ENCODE data around the gene FRMD6.
"Not testable (repeated sequence)": the region's sequence is repeated elsewhere in the genome, so short reads cannot be mapped to it uniquely, and the experiment has no call there.

The FRMD6 gene

DNA sequence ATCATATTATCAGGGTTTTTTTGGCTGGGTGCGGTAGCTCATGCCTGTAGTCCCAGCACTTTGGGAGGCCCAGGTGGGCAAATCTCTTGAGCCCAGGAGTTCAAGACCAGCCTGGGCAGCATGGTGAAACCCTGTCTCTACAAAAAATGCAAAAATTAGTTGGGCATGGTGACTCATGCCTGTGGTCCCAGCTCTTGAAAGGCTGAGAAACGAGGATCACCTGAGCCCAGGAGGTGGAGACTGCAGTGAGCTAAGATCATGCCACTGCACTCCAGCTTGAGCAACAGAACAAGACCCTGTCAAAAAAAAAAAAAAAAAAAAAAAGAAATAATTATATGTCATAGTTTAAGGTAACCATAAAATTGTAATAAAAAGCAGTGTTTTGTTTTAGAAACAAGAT is 18.4 kb upstream of the FRMD6 start:
- FAIRE-seq = not testable (repeated sequence)

DNA sequence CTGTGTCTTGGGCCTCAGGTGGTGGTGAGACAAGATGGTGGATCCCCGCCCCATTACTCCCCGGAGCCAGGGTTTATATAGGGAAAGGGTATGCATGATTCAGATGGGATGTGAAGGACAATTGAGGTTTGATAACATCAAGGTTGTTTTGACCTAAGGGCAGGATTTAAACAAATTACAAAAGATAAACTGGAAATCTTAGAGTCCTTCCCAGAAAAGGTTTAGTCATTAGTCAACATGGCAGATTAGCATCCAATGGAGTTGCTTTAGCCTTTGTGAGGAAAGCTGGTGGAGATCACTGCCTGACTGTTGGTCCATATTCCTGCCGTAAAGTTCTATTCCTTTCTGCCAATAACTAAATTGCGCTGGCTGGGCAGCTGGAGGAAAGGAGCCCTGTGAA is 15.6 kb upstream of the FRMD6 start:
- FAIRE-seq = no peak

DNA sequence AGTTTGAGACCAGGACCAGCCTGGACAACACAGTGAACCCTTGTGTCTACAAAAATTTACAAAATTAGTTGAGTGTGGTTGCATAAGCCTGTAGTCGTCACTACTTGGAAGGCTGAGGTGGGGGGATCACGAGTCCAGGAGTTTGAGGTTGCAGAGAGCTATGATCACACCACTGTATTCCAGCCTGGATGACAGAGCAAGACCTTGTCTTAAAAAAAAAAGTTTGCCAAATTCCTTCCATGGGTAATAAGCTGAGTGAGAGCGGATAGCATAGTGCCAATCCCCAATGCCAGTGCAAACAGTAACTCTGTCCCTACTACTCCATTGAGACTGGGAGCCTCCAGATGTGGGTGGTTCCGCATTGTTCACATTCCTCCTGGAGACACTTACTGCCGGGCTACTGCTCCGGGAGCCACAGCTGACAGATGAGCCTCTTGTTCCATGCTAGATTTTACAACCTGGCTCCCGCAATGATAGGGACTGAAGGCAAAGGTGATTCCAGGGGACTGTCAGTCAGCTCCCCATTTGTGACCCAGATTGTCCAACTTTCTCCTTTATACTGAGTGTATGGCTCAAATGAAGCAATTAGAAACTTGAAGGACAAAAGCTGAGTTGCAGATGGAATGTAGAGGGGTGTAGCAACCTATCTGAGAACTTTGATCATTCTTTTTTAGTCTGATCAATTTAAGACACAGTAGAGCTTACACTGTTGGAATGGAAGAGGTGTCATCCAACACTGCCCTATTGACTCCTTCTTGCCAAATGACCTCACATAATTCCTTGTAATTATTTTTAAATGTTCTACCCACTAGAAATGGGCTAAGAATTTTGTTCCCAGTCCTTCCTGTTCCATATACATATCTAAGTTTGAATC is 13.4 kb upstream of the FRMD6 start:
- FAIRE-seq = no peak

DNA sequence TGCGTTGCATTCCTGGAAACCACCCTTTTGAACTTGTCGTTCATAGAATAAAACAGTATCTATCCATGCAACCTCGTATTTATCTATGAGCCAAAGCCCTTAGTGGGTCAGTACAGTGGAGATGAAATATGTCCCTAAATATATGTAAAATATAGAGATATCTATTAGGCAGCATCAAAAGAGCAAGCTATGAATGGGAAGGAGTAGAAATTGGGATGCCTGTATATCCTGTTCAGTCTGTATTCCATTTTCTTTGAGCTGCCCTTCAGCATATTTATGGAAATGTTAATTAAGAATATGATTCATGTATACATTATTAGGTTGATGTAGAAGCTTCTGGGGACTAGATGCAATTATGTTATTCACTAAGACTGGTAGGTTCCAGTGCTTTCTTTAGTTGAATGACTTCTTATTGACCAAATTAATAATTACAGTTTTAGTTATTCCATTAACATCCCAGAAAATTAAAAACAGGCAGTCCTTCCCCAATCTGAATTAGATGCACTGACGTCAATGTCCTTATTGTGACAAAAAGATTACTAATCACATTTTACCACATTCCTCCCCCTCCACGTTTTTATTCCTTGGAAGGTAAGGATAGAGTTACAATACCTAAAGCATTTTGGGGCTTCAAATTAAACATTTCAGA is 11.9 kb upstream of the FRMD6 start:
- FAIRE-seq = no peak

DNA sequence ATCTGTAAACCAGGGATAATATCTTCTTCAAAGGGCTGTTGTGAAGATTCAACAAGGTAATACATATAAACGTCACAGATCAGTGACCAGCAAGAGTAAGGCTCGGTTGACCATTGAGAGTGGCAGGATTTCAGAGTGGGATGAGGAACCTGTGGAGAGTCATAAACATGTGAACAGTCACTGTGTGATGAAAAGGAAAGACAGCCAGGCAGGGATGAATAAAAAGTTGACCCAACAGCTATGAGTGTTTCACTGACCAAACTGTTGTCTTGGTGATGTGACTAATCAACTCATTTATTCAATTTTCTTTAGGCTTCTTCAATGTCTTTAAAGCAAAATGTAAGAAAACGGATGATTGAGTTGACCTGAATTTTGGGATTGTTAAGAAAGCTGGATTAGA is 8.6 kb upstream of the FRMD6 start:
- no peak for FAIRE-seq

DNA sequence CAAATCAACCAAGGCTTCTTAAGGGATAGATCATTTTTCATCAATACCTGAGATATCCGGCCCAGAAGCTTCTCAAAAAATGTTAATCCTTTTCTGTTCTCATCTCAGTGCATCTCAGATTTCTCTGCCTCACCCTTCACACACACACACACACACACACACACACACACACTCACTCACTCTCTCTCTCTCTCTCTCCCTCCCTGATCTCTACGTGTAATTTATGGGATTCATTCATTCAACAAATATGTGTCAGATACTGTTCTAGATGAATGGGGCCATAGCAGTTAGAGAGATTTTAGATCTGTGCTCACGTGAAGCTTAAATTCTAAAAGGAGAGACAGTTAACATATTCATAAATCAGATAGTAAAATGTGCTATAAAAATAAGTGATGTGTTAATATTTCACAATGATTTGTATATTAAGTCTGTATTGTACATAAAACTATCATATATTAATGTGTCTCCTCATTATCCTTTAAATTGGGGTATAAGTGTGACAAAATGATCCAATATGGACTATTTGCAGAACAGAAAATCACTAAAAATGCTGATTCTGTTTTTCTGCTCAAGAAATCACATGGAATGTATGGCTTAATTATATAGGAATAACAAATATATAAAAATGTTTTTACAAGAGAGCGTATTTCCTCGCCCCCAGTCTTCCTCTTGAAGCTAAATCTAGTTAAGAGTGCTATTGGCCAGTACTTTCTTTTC is 7.3 kb upstream of the FRMD6 start:
- no peak for FAIRE-seq

DNA sequence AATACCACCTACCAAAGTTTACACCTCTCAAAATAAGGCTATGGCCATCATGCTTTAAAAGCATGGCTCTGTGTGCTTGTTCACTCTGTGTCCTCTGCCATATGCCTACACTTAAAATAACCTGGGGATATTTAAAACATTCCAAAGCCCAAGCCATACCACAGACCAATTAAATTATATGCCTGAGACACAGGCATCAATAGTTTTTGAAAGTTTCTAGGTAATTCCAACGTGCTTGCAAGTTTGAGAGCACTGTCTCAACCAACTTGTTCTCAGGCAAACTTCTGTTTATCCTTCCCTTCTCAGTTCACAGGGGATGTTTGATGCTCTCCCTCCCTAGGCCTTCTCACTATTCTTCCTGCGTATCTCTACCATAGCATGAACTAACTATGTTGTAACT is 3.4 kb upstream of the FRMD6 start:
- no peak for FAIRE-seq

DNA sequence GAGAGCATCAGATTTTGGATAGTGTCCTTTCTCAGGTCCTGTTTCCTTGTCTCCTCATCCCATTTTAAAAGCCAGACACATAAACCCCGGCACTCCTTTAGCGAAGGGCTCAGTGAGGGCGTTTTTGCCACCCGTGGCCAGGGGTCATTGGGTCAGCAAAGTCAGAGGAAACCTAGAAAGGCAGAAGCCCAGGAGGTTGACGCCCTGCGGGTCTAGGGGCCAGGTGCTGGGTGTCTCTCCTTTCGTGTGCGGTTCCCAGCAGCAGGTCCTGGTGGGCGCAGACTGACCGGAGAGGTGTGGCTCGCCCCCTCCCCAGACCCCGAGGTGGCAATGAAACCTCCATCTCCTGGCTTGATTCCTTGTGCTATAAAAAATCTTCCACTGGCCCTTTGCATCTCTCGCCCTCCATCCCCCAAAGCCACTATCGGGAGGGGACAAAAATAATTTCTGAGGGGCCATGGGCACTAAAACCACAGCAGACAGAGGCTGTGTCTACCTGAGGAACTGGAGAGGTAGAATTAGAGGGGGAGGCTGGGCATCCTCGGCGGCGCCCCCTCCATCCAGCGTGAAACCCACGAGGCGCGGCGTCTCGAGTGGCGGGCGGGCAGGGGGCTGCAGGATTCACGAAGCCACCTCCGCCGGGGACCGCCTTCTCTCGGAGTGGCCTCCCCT is 858 bp upstream of the FRMD6 start:
- no peak for FAIRE-seq

DNA sequence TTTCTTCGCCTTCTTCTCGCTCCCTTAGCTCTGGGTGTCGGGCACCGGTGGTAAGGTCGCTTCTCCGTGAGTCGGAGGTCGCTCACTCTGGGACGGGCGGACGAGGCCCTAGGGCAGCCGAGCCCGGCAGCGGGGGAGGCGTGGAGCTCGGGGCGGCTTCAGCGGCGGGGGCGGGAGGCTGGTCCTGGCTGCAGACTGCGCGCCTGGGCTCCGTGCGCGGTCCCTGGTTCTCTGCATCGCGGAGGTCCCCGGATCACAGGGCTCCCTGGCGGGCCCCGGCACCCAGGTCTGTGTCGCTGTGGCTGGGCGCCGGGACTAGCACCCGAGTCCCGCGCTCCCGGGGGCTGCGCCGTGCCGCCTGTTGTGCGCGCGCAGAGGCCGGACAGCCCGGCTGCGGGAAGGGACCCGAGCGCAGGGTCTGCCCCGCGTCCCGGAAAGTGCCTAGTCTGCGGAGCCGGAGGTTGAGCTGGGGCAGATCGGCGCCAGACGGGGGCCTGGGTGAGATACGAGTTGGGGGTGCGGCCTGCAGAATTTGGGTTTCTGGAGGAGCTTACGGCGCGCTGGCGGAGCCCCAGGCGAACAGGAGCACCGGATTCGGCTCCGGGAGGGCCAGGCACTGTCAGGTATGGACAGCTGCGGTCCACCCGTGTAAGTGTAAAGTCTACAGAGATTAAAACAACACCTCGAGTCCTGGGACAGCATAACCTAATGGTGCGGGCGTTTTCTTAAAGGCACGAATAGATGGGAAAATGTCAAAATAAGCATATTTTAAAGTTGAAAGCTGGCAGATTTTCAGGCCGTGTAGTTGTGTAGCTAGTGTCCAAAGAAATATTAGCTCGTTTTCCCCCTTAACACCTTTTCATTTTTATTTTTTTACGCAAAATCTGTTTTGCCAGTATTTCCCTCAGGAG is 713 bp downstream of the FRMD6 start:
- no peak for FAIRE-seq

DNA sequence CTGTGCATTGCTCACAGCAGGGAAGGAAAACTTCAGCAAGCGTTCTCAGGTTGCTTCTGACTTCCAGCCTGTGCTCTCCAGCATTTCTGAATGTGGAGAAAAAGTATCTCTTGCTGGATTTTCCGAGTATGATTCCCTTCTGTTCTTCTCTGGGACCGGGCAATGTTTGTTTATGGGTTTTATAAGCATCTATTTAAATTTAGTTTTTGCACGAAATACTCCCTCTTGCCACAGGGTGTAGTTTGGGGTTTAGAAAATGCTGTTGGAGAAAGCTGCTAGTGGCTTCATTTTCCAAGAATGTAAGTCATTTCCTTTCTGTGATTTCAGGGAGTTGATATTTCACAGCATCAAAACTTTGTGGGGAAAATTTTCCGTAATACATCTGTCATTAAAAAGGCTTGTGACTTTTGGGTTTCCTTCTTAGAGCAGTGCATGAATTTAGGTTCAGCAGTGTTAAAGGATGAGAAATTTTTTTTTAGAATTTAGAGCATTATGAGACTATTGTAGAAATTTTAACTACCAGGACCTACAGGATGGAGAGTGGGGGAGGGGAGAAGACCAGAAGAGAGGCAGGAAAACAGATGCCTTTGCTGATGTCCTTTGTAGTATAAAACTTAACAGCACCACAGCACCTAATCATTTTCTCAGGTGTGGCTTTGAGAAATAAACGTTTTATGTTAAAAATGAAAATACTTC is 1.5 kb downstream of the FRMD6 start:
- FAIRE-seq = no peak

DNA sequence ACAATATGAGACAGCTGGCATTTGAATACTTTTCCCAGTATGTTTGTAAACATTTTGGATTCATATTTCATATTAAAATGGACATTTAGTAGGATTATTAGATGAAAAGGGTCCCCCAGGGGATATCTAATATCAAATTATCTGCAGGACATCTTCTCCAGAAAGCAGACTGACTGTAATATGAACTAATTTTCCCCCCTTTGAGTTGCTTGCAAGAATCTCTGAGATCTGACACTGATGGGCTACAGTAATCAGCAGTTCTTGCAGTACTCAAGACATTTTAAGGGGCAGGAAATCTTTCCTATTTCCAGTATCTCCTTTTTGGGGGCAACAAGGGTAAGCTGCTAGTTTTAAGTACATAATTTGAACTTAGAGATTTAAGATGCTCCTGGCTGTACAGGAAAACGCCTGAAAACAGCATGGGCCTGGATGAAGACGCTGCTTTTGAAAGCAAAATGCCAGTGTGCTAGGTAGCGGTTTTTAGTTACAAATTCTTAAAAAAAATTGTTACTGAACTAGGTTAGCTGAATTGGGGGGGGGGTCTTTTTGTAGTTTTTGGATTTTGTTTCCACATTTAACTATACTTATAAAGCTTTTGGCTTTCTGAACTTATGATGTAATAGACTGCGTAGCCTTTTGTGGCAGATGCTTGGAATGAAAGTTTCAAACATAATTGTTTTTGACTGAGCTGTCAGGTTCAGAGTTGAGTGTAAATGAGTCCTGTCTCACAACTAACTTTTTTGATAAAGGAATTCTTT is 2.2 kb downstream of the FRMD6 start:
- no peak for FAIRE-seq

DNA sequence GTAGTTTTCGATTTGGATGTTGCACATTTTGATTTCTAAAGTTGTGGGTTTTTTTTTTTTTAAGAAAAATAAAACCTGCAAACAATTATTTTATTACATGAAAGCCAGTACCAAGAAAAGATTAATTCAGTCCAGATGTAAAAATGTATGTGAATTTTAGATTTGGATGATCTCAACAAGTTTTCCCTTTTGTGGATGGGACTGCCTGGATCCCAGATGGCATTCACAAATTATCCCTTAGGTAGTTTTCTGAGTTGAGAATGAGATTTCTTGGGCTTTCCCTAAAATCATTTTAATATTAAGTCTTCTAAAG is 2.8 kb downstream of the FRMD6 start:
- no peak for FAIRE-seq

DNA sequence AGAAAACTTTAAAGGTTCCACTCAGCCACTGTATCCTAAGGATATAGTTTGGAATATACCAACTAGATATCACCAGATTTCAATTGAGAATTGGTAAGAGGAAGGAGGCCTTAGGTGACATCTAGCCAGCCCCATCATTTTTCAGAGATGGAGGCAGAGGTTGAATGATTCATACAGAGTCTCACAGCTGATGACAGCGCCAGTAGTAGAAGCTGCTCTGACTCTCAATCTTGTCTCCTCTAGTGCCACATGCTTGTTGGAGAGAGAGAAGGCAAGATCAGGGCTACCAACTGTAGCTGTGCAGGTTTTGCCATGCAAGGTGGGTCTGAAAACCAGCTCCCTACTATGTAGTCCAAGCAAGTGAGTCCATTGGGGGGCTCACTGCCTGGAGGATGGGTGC is 6.1 kb downstream of the FRMD6 start:
- FAIRE-seq = no peak

DNA sequence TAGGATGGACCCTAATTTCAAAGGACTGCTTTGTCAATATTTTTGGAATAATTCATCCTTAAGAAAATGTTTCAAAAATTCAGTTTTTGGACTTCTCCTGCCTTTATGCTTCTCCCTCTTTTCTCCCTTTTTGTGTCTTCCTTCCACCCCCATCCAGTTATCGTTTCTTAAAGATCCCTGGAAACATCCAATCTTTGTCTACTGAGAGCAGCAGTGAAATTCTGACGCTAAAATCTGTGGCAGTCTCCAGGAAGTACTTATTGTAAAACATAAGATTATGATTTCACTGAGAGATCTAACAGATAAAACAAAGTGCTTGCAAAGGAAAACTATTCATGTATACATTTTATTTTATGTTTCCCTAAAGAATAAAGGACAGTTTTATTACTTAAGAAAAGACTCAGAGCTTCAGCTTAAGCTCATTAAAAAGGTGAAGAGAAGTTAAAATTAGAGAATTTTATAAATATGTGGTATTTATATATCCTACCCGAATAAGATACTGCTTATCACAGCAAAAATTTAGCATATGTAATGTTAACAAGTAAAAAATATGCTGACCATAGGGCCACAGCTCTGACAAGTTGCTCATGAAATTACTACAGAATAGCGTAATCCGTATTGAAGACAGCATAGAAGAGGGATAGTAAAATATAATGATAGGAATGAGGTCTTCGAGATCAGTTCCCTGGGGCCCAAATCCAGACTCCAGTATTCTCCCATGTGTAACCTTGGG is 6.9 kb downstream of the FRMD6 start:
- FAIRE-seq = no peak

DNA sequence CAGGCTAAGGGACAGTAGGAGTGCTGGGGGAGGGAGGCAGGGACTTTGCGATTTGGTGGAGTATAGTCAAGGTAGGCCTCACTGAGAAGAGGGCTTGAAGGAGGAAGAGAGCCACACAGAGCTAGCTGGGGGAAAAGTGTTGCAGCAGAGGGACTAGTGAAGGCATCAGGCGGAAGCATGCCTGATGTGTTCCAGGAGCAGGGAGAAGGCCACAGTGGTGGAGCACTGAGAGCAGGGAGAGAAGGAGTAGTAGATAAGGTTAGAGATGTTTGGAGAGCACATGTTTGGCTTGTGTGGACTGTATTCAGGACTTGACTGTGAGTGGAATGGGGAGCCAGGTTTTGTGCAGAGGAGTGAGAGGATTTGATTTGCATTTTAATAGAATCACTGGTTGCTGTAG is 9.0 kb downstream of the FRMD6 start:
- FAIRE-seq = no peak

DNA sequence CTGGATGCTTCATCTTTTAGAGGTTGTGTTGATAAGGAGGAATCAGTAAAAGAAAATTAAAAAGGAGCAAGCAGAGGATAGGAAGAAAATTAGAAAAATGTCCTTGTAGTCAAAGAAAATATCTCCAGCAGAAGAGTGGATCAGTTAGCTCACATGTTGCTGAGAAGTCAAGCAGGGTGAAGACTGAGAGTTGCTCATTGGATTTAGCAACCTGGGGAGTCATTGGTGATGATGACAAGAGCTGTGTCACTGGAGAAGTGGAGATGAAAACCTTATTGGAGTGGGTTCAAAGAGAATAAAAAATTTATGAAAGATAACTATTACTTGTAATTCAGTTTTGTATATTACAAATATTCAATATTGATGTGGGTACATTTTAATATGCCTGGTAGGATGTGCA is 9.8 kb downstream of the FRMD6 start:
- FAIRE-seq = no peak

DNA sequence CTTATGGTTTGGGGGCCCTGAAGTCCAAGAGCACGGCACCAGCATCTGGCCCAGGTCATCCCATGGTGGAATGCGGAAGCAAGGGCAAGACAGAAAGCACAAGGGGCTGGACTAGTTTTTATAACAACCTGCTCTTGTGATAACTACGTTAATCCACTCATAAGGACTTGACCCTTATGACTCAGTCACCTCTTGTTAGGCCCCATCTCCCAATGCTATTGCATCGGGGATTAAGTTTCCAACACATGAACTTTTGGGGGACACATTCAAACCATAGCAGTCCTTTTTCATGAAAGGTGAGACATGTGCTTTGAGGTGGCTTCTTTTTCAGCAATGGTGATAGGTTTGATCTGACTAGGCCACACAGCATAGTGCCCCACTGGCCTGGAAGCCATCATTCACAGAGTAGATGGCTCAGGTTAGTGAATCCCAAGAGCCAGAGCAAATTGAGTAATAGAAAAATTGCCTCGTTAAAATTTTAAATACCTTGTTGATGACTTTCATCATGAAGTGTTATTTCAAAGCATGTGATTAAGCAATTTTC is 12.1 kb downstream of the FRMD6 start:
- FAIRE-seq = no peak

DNA sequence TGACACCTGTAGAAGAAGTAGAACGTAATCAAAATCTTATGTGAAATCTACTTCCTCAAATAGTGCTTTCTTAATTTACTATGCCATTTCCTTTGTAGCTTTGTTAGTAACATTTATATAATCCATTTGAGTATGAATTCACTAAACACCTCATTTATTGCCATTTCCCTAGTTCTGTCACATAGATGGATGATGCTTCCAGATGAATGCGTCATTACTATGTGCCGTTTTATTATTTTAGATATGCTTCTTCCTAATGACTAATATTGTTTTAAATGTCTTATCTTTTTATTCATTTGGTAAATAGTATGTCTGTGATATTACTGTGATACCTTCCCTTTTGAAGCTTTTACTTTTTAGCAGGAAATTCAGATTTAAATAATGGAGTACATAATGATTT is 14.4 kb downstream of the FRMD6 start:
- FAIRE-seq = no peak

DNA sequence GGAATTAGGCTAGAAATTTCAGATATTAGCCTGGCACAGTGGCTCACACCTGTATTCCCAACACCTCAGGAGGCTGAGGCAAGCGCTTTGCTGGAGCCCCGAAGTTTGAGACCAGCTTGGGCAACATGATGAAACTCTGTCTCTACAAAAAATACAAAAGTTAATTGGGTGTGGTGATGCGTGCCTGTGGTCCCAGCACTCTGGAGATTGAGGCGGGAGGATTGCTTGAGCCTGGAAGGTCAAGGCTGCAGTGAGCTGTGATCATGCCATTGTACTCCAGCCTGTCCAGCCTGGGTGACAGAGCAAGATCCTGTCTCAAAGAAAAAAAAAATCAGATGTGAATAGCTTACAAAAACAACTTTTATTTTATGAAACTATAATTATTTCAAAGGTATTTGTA is 15.1 kb downstream of the FRMD6 start:
- FAIRE-seq = no peak

DNA sequence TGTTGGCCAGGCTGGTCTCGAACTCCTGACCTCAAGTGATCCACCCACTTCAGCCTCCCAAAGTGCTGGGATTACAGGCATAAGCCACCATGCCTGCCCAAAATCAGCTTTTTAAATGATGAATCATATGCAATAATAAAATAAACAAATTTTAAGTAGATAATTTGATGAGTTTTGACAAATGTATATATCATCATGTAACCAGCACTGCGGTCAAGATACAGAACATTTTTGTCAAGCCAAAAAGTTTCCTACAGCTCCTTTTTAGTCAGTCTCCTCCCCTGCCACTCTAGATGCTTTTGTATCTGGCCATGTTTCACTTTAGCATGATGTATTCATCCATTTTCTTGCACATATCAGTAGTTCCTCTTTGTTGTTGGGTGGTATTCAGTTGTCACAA is 17.2 kb downstream of the FRMD6 start:
- no peak for FAIRE-seq

Measured in islet of Langerhans (tissue), 1 donor.